ENCODE data around the gene TMUB2.
A peak's percentile ranks its signal among the peaks of the same experiment; 100 is the strongest.

Gene TMUB2

DNA sequence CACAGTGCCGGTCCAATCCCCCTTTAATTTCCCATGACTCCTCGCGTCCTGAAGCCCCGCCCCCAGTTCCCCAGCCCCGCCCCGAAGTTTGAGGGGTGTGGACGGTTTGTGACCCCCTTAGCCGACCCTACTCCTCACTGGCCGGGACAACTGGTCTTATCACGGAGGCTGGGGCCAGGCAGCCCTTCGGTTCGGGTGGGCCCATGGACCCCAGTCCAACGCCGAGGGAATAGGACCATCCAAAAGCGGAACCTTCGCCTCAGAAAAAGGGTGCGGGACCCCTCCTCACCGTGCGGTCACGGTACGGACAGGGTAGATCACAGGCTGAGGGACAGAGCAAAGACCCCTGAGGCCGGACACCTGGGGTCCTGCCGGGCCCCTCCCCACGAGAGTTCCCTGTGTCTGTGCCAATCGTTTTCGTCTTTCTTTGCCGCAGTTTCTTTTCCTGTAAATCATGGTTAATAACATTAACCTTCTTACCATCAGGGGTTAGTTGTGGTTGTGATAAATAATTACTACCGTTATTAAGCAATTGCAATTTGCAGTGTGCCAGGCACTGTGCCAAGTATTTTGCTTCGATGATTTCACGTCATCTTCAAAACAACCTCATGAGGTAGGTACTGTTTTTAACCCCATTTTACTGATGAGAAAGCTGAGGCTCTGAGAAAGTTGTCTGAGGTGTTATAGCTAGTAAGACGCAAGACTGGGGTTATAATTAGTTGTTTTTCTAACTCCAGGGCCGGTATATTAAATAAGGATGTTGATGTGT, 543 bp downstream of the TMUB2 start:
- peak overlapping the region; percentile 99 for H3K27ac ChIP-seq (ENCODE audit: low read length, poor library complexity, severe bottlenecking)
- peak overlapping the region; percentile 59 to 75 for H2BK12ac ChIP-seq (ENCODE audit: low read length in 2 of 2)
- H3K14ac ChIP-seq (ENCODE audit: low read length in 2 of 2), result peak overlapping the region in 1 of 2 experiments; percentile 53
- peak overlapping the region; percentile 48 for H3K4me2 ChIP-seq (ENCODE audit: low read length, poor library complexity, severe bottlenecking)
- no peaks in the 10 kb centered on the region for H3K27me3 ChIP-seq (ENCODE audit: control insufficient read depth in 1 of 2, insufficient read depth in 1 of 2, low read length in 2 of 2)
- H3K4ac ChIP-seq (ENCODE audit: low read depth in 1 of 2, low read length in 2 of 2), result peak overlapping the region; percentile 90 to 92
- H2AFZ ChIP-seq (ENCODE audit: low read depth, low read length), result peak overlapping the region; percentile 36
- peak overlapping the region; percentile 99 for H4K8ac ChIP-seq (ENCODE audit: low read length)
- no peak overlapping the region for H3K23ac ChIP-seq (ENCODE audit: low read length in 2 of 2)
- peak overlapping the region; percentile 96 for H2BK5ac ChIP-seq (ENCODE audit: low read depth, low read length, poor library complexity, severe bottlenecking)
- peaks cover 16% of the 10 kb centered on the region for H3K4me1 ChIP-seq (ENCODE audit: control insufficient read depth, insufficient read depth, low read depth, low read length)
- peak overlapping the region; percentile 94 for H3K18ac ChIP-seq (ENCODE audit: low read depth in 1 of 2, low read length in 2 of 2)
- peaks cover 38 to 41% of the 10 kb centered on the region in 2 experiments for H3K36me3 ChIP-seq (ENCODE audit: control insufficient read depth in 1 of 2, insufficient read depth in 2 of 2, low read depth in 1 of 2, low read length in 2 of 2)
- peak overlapping the region; percentile 98 for H4K91ac ChIP-seq (ENCODE audit: low read length)
- peak overlapping the region; percentile 98 for H3K9ac ChIP-seq (ENCODE audit: low read length)
- peak; percentile 32 for DNase-seq
- 9% methylated on average over 28 of the region's 32 CpGs for WGBS
- H2BK15ac ChIP-seq (ENCODE audit: low read depth, poor library complexity, severe bottlenecking), result peak overlapping the region; percentile 73
- H3K9me3 ChIP-seq (ENCODE audit: control insufficient read depth, low read length), result no peaks in the 10 kb centered on the region
- peaks cover 20% of the 10 kb centered on the region for H3K79me1 ChIP-seq (replicated peaks; ENCODE audit: low read length, poor library complexity, severe bottlenecking)
- peak overlapping the region; percentile 1 for H2AK5ac ChIP-seq (ENCODE audit: low read length, severe bottlenecking)
- H2BK120ac ChIP-seq (ENCODE audit: low read depth, low read length), result peak overlapping the region; percentile 99
- peak overlapping the region; percentile 90 to 95 for H3K4me3 ChIP-seq (ENCODE audit: insufficient read depth in 1 of 2, low read depth in 1 of 2, low read length in 2 of 2)

DNA sequence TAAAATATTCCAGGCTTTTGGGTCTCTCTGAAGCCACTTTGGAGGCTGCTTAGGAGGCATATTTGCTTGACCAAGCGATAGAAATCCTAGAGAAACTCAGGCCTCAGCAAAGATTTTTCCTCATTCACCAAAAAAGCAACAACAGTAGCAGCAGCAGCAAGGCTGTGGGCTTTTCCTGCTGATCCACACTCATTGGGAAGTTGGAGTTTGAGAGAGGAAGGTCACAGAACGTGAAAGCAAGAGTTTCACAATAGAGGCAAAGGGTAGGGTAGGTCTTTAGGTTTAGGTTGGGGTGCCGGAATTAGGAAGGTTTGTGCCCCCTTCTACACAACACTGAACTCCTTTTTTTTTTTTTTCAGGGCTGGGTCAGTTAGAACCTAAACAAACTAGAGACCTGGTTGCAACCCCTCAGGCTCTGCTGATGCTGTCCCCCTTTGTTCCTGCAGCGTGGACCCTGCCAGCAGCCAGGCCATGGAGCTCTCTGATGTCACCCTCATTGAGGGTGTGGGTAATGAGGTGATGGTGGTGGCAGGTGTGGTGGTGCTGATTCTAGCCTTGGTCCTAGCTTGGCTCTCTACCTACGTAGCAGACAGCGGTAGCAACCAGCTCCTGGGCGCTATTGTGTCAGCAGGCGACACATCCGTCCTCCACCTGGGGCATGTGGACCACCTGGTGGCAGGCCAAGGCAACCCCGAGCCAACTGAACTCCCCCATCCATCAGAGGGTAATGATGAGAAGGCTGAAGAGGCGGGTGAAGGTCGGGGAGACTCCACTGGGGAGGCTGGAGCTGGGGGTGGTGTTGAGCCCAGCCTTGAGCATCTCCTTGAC, 2.0 kb downstream of the TMUB2 start:
- Histone ChIP-seq H3K79me1 (replicated peaks; ENCODE audit: low read length, poor library complexity, severe bottlenecking) (peaks cover 21% of the 10 kb centered on the region), H2AFZ (ENCODE audit: low read depth, low read length) (no peak overlapping the region), H3K9ac (ENCODE audit: low read length) (peak overlapping the region; percentile 98), H3K14ac (ENCODE audit: low read length in 2 of 2) (no peak overlapping the region), H2BK12ac (ENCODE audit: low read length in 2 of 2) (no peak overlapping the region), H3K27me3 (ENCODE audit: control insufficient read depth in 1 of 2, insufficient read depth in 1 of 2, low read length in 2 of 2) (no peaks in the 10 kb centered on the region), H3K36me3 (ENCODE audit: control insufficient read depth in 1 of 2, insufficient read depth in 2 of 2, low read depth in 1 of 2, low read length in 2 of 2) (peaks cover 44 to 46% of the 10 kb centered on the region in 2 experiments), H2AK5ac (ENCODE audit: low read length, severe bottlenecking) (no peak overlapping the region), H4K91ac (ENCODE audit: low read length) (no peak overlapping the region), H3K4me1 (ENCODE audit: control insufficient read depth, insufficient read depth, low read depth, low read length) (peaks cover 25% of the 10 kb centered on the region), H3K4me3 (ENCODE audit: insufficient read depth in 1 of 2, low read depth in 1 of 2, low read length in 2 of 2) (peak overlapping the region in 1 of 2 experiments; percentile 95), H3K4me2 (ENCODE audit: low read length, poor library complexity, severe bottlenecking) (peak overlapping the region; percentile 14), H2BK5ac (ENCODE audit: low read depth, low read length, poor library complexity, severe bottlenecking) (no peak overlapping the region), H3K23ac (ENCODE audit: low read length in 2 of 2) (no peak overlapping the region), H3K9me3 (ENCODE audit: control insufficient read depth, low read length) (no peaks in the 10 kb centered on the region), H2BK15ac (ENCODE audit: low read depth, poor library complexity, severe bottlenecking) (no peak overlapping the region), H2BK120ac (ENCODE audit: low read depth, low read length) (no peak overlapping the region), H3K27ac (ENCODE audit: low read length, poor library complexity, severe bottlenecking) (no peak overlapping the region), H4K8ac (ENCODE audit: low read length) (no peak overlapping the region), H3K18ac (ENCODE audit: low read depth in 1 of 2, low read length in 2 of 2) (no peak overlapping the region), H3K4ac (ENCODE audit: low read depth in 1 of 2, low read length in 2 of 2) (no peak overlapping the region)
- DNase-seq, result no peak
- WGBS, result 92% methylated on average over 9 of the region's 12 CpGs

DNA sequence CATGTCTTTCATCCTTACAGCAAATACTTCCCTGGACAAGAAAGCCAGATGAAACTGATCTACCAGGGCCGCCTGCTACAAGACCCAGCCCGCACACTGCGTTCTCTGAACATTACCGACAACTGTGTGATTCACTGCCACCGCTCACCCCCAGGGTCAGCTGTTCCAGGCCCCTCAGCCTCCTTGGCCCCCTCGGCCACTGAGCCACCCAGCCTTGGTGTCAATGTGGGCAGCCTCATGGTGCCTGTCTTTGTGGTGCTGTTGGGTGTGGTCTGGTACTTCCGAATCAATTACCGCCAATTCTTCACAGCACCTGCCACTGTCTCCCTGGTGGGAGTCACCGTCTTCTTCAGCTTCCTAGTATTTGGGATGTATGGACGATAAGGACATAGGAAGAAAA, 3.7 kb downstream of the TMUB2 start:
- 94% methylated on average over 9 of the region's 10 CpGs for WGBS
- Histone ChIP-seq H3K36me3 (ENCODE audit: control insufficient read depth in 1 of 2, insufficient read depth in 2 of 2, low read depth in 1 of 2, low read length in 2 of 2) (peaks cover 57 to 63% of the 10 kb centered on the region in 2 experiments), H2BK15ac (ENCODE audit: low read depth, poor library complexity, severe bottlenecking) (no peak overlapping the region), H3K4me2 (ENCODE audit: low read length, poor library complexity, severe bottlenecking) (no peak overlapping the region), H3K4me3 (ENCODE audit: insufficient read depth in 1 of 2, low read depth in 1 of 2, low read length in 2 of 2) (no peak overlapping the region), H3K23ac (ENCODE audit: low read length in 2 of 2) (no peak overlapping the region), H3K27ac (ENCODE audit: low read length, poor library complexity, severe bottlenecking) (no peak overlapping the region), H2BK5ac (ENCODE audit: low read depth, low read length, poor library complexity, severe bottlenecking) (no peak overlapping the region), H3K4me1 (ENCODE audit: control insufficient read depth, insufficient read depth, low read depth, low read length) (peaks cover 22% of the 10 kb centered on the region), H3K9ac (ENCODE audit: low read length) (no peak overlapping the region), H3K4ac (ENCODE audit: low read depth in 1 of 2, low read length in 2 of 2) (no peak overlapping the region), H3K18ac (ENCODE audit: low read depth in 1 of 2, low read length in 2 of 2) (no peak overlapping the region), H3K14ac (ENCODE audit: low read length in 2 of 2) (no peak overlapping the region), H3K79me1 (replicated peaks; ENCODE audit: low read length, poor library complexity, severe bottlenecking) (peaks cover 29% of the 10 kb centered on the region), H2AK5ac (ENCODE audit: low read length, severe bottlenecking) (no peak overlapping the region), H4K91ac (ENCODE audit: low read length) (no peak overlapping the region), H4K8ac (ENCODE audit: low read length) (no peak overlapping the region), H3K9me3 (ENCODE audit: control insufficient read depth, low read length) (no peaks in the 10 kb centered on the region), H2BK120ac (ENCODE audit: low read depth, low read length) (no peak overlapping the region), H2AFZ (ENCODE audit: low read depth, low read length) (no peak overlapping the region), H2BK12ac (ENCODE audit: low read length in 2 of 2) (no peak overlapping the region), H3K27me3 (ENCODE audit: control insufficient read depth in 1 of 2, insufficient read depth in 1 of 2, low read length in 2 of 2) (no peaks in the 10 kb centered on the region)
- DNase-seq, result no peak

DNA sequence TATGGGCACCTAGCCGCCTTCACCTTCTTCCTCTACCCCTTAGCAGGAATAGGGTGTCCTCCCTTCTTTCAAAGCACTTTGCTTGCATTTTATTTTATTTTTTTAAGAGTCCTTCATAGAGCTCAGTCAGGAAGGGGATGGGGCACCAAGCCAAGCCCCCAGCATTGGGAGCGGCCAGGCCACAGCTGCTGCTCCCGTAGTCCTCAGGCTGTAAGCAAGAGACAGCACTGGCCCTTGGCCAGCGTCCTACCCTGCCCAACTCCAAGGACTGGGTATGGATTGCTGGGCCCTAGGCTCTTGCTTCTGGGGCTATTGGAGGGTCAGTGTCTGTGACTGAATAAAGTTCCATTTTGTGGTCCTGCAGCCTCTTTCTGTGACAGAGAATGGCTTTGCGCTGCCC, 4.6 kb downstream of the TMUB2 start:
- Histone ChIP-seq H3K14ac (ENCODE audit: low read length in 2 of 2) (no peak overlapping the region), H2BK12ac (ENCODE audit: low read length in 2 of 2) (no peak overlapping the region), H2AFZ (ENCODE audit: low read depth, low read length) (no peak overlapping the region), H3K4ac (ENCODE audit: low read depth in 1 of 2, low read length in 2 of 2) (no peak overlapping the region), H2BK120ac (ENCODE audit: low read depth, low read length) (no peak overlapping the region), H3K9me3 (ENCODE audit: control insufficient read depth, low read length) (no peaks in the 10 kb centered on the region), H3K4me1 (ENCODE audit: control insufficient read depth, insufficient read depth, low read depth, low read length) (peaks cover 21% of the 10 kb centered on the region), H3K18ac (ENCODE audit: low read depth in 1 of 2, low read length in 2 of 2) (no peak overlapping the region), H3K36me3 (ENCODE audit: control insufficient read depth in 1 of 2, insufficient read depth in 2 of 2, low read depth in 1 of 2, low read length in 2 of 2) (peaks cover 66 to 71% of the 10 kb centered on the region in 2 experiments), H3K4me3 (ENCODE audit: insufficient read depth in 1 of 2, low read depth in 1 of 2, low read length in 2 of 2) (no peak overlapping the region), H3K79me1 (replicated peaks; ENCODE audit: low read length, poor library complexity, severe bottlenecking) (peaks cover 31% of the 10 kb centered on the region), H3K4me2 (ENCODE audit: low read length, poor library complexity, severe bottlenecking) (no peak overlapping the region), H3K27me3 (ENCODE audit: control insufficient read depth in 1 of 2, insufficient read depth in 1 of 2, low read length in 2 of 2) (no peaks in the 10 kb centered on the region), H3K27ac (ENCODE audit: low read length, poor library complexity, severe bottlenecking) (no peak overlapping the region), H4K91ac (ENCODE audit: low read length) (no peak overlapping the region), H2BK5ac (ENCODE audit: low read depth, low read length, poor library complexity, severe bottlenecking) (no peak overlapping the region), H3K23ac (ENCODE audit: low read length in 2 of 2) (no peak overlapping the region), H3K9ac (ENCODE audit: low read length) (no peak overlapping the region), H2AK5ac (ENCODE audit: low read length, severe bottlenecking) (no peak overlapping the region), H4K8ac (ENCODE audit: low read length) (no peak overlapping the region), H2BK15ac (ENCODE audit: low read depth, poor library complexity, severe bottlenecking) (no peak overlapping the region)
- DNase-seq, result no peak
- WGBS, result 99% methylated on average over 5 of the region's 5 CpGs

Data from mesenchymal stem cell (in vitro differentiated cells and primary cell).